ENCODE results near the gene SPSB2.

Gene SPSB2

GRCh38 chr12:6915789-6916285 lies 42.7 kb upstream of the SPSB2 start:
- 0 out of 2 replicates have a peak, but pooled peaks cover 4% of the 10 kb centered on the region for H3F3A ChIP-seq (ENCODE audit: low read depth)
- peak overlapping the region; percentile 96 for H3K4me2 ChIP-seq (ENCODE audit: low read depth, low read length, poor library complexity, severe bottlenecking)
- peak overlapping the region; percentile 86 for H3K4me3 ChIP-seq (ENCODE audit: low read length, poor library complexity, severe bottlenecking)
- peak overlapping the region; percentile 80 for H3K9ac ChIP-seq (ENCODE audit: low read depth, low read length, poor library complexity, severe bottlenecking)
- peaks cover 24% of the 10 kb centered on the region for H4K20me1 ChIP-seq (ENCODE audit: insufficient read depth, low read length, poor library complexity, severe bottlenecking)
- peaks cover 20% of the 10 kb centered on the region; the same call in 1 of the 2 replicates for H3K36me3 ChIP-seq (ENCODE audit: insufficient read depth, low read length)
- no peaks in the 10 kb centered on the region for H3K27me3 ChIP-seq (ENCODE audit: insufficient read depth, low read length, poor library complexity, severe bottlenecking)
- H3K4me1 ChIP-seq (ENCODE audit: insufficient read depth, low read length, poor library complexity, severe bottlenecking) = peaks cover 37% of the 10 kb centered on the region
- H3K9me2 ChIP-seq (replicated peaks; ENCODE audit: low read depth, low read length) = no peaks in the 10 kb centered on the region
- no peak for TF ChIP-seq EZH2phosphoT487 (IDR thresholded peaks at IDR 0.05; ENCODE audit: borderline replicate concordance)
- TF ChIP-seq, protein P1, sequence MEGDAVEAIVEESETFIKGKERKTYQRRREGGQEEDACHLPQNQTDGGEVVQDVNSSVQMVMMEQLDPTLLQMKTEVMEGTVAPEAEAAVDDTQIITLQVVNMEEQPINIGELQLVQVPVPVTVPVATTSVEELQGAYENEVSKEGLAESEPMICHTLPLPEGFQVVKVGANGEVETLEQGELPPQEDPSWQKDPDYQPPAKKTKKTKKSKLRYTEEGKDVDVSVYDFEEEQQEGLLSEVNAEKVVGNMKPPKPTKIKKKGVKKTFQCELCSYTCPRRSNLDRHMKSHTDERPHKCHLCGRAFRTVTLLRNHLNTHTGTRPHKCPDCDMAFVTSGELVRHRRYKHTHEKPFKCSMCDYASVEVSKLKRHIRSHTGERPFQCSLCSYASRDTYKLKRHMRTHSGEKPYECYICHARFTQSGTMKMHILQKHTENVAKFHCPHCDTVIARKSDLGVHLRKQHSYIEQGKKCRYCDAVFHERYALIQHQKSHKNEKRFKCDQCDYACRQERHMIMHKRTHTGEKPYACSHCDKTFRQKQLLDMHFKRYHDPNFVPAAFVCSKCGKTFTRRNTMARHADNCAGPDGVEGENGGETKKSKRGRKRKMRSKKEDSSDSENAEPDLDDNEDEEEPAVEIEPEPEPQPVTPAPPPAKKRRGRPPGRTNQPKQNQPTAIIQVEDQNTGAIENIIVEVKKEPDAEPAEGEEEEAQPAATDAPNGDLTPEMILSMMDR (conservative IDR thresholded peaks at IDR 0.05; ENCODE audit: low read length) = no peak
- no peak overlapping the region for H2AFZ ChIP-seq (ENCODE audit: low read length)
- no peaks in the 10 kb centered on the region for H3K9me3 ChIP-seq (ENCODE audit: insufficient read depth, low read depth, low read length)
- peaks cover 43% of the 10 kb centered on the region for H3K79me2 ChIP-seq (ENCODE audit: insufficient read depth, low read length)

DNA sequence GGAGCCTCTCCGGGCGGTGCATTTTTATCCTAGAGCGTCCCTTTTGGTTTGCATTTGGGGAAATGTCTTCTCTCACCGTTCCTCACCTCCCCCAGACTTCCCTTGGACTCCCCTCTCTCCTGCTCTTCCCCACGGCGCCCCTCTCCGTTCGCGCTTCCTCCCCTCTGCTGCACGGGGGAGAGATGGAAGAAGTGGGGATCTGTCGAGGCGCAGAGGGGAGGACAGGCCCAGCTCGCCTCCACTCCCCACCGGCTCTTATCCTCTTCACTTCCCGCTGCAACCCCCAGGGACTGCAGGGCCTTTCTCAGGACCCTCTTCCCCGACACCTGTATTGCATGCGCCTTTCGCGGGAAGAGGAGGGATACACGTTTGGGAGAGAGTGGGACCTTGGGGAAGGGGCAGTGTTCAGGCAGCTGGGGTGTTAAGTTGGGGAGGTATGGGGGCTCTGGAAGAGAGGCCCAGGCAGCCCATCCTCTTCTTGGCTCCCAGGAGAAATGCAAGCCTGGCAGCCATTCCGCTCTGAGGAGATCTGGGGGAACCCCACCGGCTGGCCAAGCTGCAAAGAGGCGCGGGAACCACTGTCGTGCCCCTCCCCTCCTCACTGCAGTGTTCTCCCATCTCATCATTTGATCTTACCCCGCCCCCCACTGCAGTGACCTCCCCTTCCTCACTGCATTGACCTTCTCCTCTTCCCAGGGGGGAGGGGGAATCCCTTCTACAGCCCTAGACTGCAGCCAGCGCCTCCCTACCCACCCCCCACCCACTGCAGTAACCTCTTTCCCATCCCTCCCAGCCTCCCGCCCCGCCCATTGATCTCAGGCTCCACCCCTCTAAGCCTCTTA lies 42.1 kb upstream of the SPSB2 start:
- H2AFZ ChIP-seq (ENCODE audit: low read length) = peak overlapping the region; percentile 83; the same call in 1 of the 2 replicates
- peak overlapping the region; percentile 96 for H3K4me2 ChIP-seq (ENCODE audit: low read depth, low read length, poor library complexity, severe bottlenecking)
- no peaks in the 10 kb centered on the region for H3K9me2 ChIP-seq (replicated peaks; ENCODE audit: low read depth, low read length)
- no peak for TF ChIP-seq EZH2phosphoT487 (IDR thresholded peaks at IDR 0.05; ENCODE audit: borderline replicate concordance)
- TF ChIP-seq, protein P1 (conservative IDR thresholded peaks at IDR 0.05; ENCODE audit: low read length) = no peak
- peaks cover 43% of the 10 kb centered on the region for H3K79me2 ChIP-seq (ENCODE audit: insufficient read depth, low read length)
- H3K4me3 ChIP-seq (ENCODE audit: low read length, poor library complexity, severe bottlenecking) = peak overlapping the region; percentile 86
- H3F3A ChIP-seq (ENCODE audit: low read depth) = 0 out of 2 replicates have a peak, but pooled peaks cover 4% of the 10 kb centered on the region
- peaks cover 37% of the 10 kb centered on the region for H3K4me1 ChIP-seq (ENCODE audit: insufficient read depth, low read length, poor library complexity, severe bottlenecking)
- H3K36me3 ChIP-seq (ENCODE audit: insufficient read depth, low read length) = peaks cover 20% of the 10 kb centered on the region; the same call in 1 of the 2 replicates
- H3K9ac ChIP-seq (ENCODE audit: low read depth, low read length, poor library complexity, severe bottlenecking) = peak overlapping the region; percentile 80
- H4K20me1 ChIP-seq (ENCODE audit: insufficient read depth, low read length, poor library complexity, severe bottlenecking) = peaks cover 24% of the 10 kb centered on the region
- H3K27me3 ChIP-seq (ENCODE audit: insufficient read depth, low read length, poor library complexity, severe bottlenecking) = no peaks in the 10 kb centered on the region
- H3K9me3 ChIP-seq (ENCODE audit: insufficient read depth, low read depth, low read length) = no peaks in the 10 kb centered on the region

DNA sequence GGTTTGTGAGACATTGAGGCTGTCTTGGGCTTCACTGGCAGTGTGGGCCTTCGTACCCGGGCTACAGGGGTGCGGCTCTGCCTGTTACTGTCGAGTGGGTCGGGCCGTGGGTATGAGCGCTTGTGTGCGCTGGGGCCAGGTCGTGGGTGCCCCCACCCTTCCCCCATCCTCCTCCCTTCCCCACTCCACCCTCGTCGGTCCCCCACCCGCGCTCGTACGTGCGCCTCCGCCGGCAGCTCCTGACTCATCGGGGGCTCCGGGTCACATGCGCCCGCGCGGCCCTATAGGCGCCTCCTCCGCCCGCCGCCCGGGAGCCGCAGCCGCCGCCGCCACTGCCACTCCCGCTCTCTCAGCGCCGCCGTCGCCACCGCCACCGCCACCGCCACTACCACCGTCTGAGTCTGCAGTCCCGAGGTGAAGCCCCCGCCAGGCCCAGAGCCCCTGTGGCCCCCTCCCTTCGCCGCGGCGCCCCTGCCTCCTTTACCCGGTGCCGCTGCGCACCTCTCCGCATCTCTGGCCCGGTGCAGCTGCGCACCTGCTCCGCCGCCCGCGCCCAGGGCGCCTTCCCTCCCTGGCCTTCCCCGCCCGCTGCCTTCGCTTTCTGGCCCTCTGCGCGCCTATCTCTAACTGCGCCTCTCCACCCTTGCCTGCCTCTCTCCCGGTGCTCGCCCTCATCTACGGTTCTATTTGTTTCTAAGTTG lies 41.3 kb upstream of the SPSB2 start, which contains the start of gene ENO2:
TSS of gene ENO2 (plus strand) at position 335 of the 701 bp plus-strand sequence. CDS start 1,253 bp downstream, outside the sequence.
- TF ChIP-seq, protein P1 (conservative IDR thresholded peaks at IDR 0.05; ENCODE audit: low read length) = no peak
- TF ChIP-seq EZH2phosphoT487 (IDR thresholded peaks at IDR 0.05; ENCODE audit: borderline replicate concordance) = no peak
- Histone ChIP-seq H3K4me3 (ENCODE audit: low read length, poor library complexity, severe bottlenecking) (peak within 1 kb of the TSS; percentile 86), H3K9ac (ENCODE audit: low read depth, low read length, poor library complexity, severe bottlenecking) (peak within 1 kb of the TSS; percentile 80), H3F3A (ENCODE audit: low read depth) (0 out of 2 replicates have a peak, but pooled peaks cover 4% of the 10 kb centered on the region), H3K79me2 (ENCODE audit: insufficient read depth, low read length) (peaks cover 39% of the 10 kb centered on the region), H2AFZ (ENCODE audit: low read length) (peak within 1 kb of the TSS; percentile 83), H3K9me2 (replicated peaks; ENCODE audit: low read depth, low read length) (no peaks in the 10 kb centered on the region), H3K9me3 (ENCODE audit: insufficient read depth, low read depth, low read length) (no peaks in the 10 kb centered on the region), H4K20me1 (ENCODE audit: insufficient read depth, low read length, poor library complexity, severe bottlenecking) (peaks cover 24% of the 10 kb centered on the region), H3K36me3 (ENCODE audit: insufficient read depth, low read length) (peaks cover 14% of the 10 kb centered on the region; the same call in 1 of the 2 replicates), H3K4me1 (ENCODE audit: insufficient read depth, low read length, poor library complexity, severe bottlenecking) (peaks cover 32% of the 10 kb centered on the region), H3K27me3 (ENCODE audit: insufficient read depth, low read length, poor library complexity, severe bottlenecking) (no peaks in the 10 kb centered on the region), H3K4me2 (ENCODE audit: low read depth, low read length, poor library complexity, severe bottlenecking) (peak within 1 kb of the TSS; percentile 96)
